K562 (cell line): ENCODE results near the gene ATAD3C. TPM values are rescaled to one million over a fixed set of nuclear protein-coding genes. Genes with fewer than 3 reads are reported as not detected.
A peak's percentile ranks its signal among the peaks of the same experiment; 100 is the strongest.

Source experiments
- ADNP ChIP-seq: fragments of 200-800 bp; sonication (Bioruptor generic); IDR thresholded peaks from 2 replicates; pipeline ENCODE4 v1.6.1; 2016; ENCODE audit warnings: missing genetic modification characterization, missing compliant biosample characterization
- EHMT2 ChIP-seq: fragments of 450-650 bp; IDR thresholded peaks from 2 replicates; pipeline ENCODE4 v1.6.1; 2018; ENCODE audit warnings: antibody characterized with exemption
- FOXM1 ChIP-seq, 2 experiments: fragments of 450-650 bp in 1 of 2; sonication (generic) in 1 of 2; formaldehyde crosslinking in 1 of 2; IDR thresholded peaks; 2 replicates each; pipeline versions ENCODE4 v1.6.1 to v1.9.0; 2017 to 2022; ENCODE audit warnings: low read depth in 2 of 2, mild to moderate bottlenecking in 2 of 2, missing genetic modification reagents in 1 of 2, moderate library complexity in 1 of 2
- HEY1 ChIP-seq: fragments of 250-450 bp; sonication (Bioruptor Pico); IDR thresholded peaks from 2 replicates; pipeline ENCODE4 v1.5.0; 2020; ENCODE audit warnings: mild to moderate bottlenecking, moderate library complexity, borderline replicate concordance
- HLTF ChIP-seq: fragments of 450-650 bp; IDR thresholded peaks from 2 replicates; pipeline ENCODE4 v1.6.1; 2016
- HNRNPUL1 ChIP-seq: fragments of 200-400 bp; formaldehyde crosslinking; IDR thresholded peaks from 2 replicates; pipeline ENCODE4 v1.6.1; 2017; ENCODE audit warnings: low read length
- JUN ChIP-seq, 2 experiments: sonication (generic) in 1 of 2; formaldehyde crosslinking in 1 of 2; IDR thresholded peaks; 2 replicates each; pipeline versions ENCODE4 v1.6.1 to v1.8.0; 2012 to 2022; ENCODE audit warnings: borderline replicate concordance in 2 of 2, mild to moderate bottlenecking in 2 of 2, improper control_type of control experiment in 1 of 2, low read depth in 1 of 2, low read length in 1 of 2, missing genetic modification reagents in 1 of 2
- KDM2B ChIP-seq: fragments of 250-450 bp; sonication (Bioruptor Pico); IDR thresholded peaks from 2 replicates; pipeline ENCODE4 v1.8.0; 2021; ENCODE audit warnings: mild to moderate bottlenecking, moderate library complexity
- MTA3 ChIP-seq: fragments of 450-650 bp; formaldehyde crosslinking; IDR thresholded peaks from 2 replicates; pipeline ENCODE4 v1.6.1; 2017; ENCODE audit warnings: mild to moderate bottlenecking, borderline replicate concordance
- NR1H2 ChIP-seq: sonication (generic); formaldehyde crosslinking; IDR thresholded peaks from 2 replicates; pipeline ENCODE4 v1.4.0; 2020; ENCODE audit warnings: mild to moderate bottlenecking, missing genetic modification reagents
- NR2F6 ChIP-seq: fragments of 450-650 bp; formaldehyde crosslinking; IDR thresholded peaks from 2 replicates; pipeline ENCODE4 v1.4.0; 2020; ENCODE audit warnings: mild to moderate bottlenecking
- PCBP1 ChIP-seq: fragments of 200-400 bp; formaldehyde crosslinking; IDR thresholded peaks from 2 replicates; pipeline ENCODE4 v1.6.1; 2018; ENCODE audit warnings: mild to moderate bottlenecking, low read depth, low read length; ENCODE audit not compliant: poor library complexity, severe bottlenecking
- SMARCB1 ChIP-seq: IDR thresholded peaks from 2 replicates; pipeline ENCODE4 v1.6.1; 2011; ENCODE audit warnings: improper control_type of control experiment, low read depth; ENCODE audit not compliant: insufficient read length
- SRSF7 ChIP-seq: fragments of 200-400 bp; formaldehyde crosslinking; optimal IDR thresholded peaks from 2 replicates; pipeline ENCODE3; 2017; ENCODE audit warnings: mild to moderate bottlenecking, low read depth, low read length
- STAT5A ChIP-seq: IDR thresholded peaks from 2 replicates; pipeline ENCODE4 v1.6.1; 2012; ENCODE audit warnings: low read length, inconsistent platforms, borderline replicate concordance
- ZBTB17 ChIP-seq: fragments of 450-650 bp; formaldehyde crosslinking; IDR thresholded peaks from 2 replicates; pipeline ENCODE4 v1.4.0; 2020; ENCODE audit warnings: mild to moderate bottlenecking
- ZNF316 ChIP-seq: fragments of 450-650 bp; IDR thresholded peaks from 2 replicates; pipeline ENCODE4 v1.6.1; 2016
- ZNF324 ChIP-seq: fragments of 250-450 bp; sonication (Bioruptor Pico); IDR thresholded peaks from 2 replicates; pipeline ENCODE4 v1.4.0; 2020; ENCODE audit warnings: mild to moderate bottlenecking
- polyA plus RNA-seq, 8 experiments: library from polyadenylated mRNA; depleted of rRNA in 4 of 8; stranded (reverse) in 5 of 8; unstranded in 3 of 8; fragments of >200 nt; fragmentation: Nextera tagmentation in 2 of 8; fragmentation: Illumina TruSeq in 1 of 8; extraction: Ambion mirVana in 2 of 8; extraction: Trizol in 1 of 8; gene quantifications; 2 replicates each; pipeline versions ENCODE4 v1.2.1 to v1.2.3, GENCODE V29; 2011 to 2014; ENCODE audit warnings: inconsistent platforms in 1 of 8, missing spikeins in 1 of 8
- total RNA-seq, 7 experiments: library from RNA; depleted of rRNA in 6 of 7; stranded (reverse); fragments of >200 nt in 6 of 7; fragmentation: Illumina TruSeq in 2 of 7; extraction: Trizol in 2 of 7; gene quantifications; 2 replicates each; pipeline versions ENCODE4 v1.2.1 to v1.2.3, GENCODE V29; 2011 to 2021; ENCODE audit warnings: low replicate concordance in 1 of 7
- TF ChIP-seq, protein P1 (sequence below), 3 experiments: IDR thresholded peaks in 2 of 3; conservative IDR thresholded peaks in 1 of 3; 2 replicates each; pipeline ENCODE4 v1.5.1; 2011 to 2012; ENCODE audit warnings: low read length in 3 of 3, mild to moderate bottlenecking in 3 of 3, control low read depth in 2 of 3, improper control_type of control experiment in 1 of 3, inconsistent platforms in 1 of 3, low read depth in 1 of 3, mixed read lengths in 1 of 3, moderate library complexity in 1 of 3; ENCODE audit not compliant: insufficient read depth in 2 of 3
- TF ChIP-seq, protein P2 (sequence below): sonication (generic); formaldehyde crosslinking; IDR thresholded peaks from 2 replicates; pipeline ENCODE4 v1.8.1; 2022; ENCODE audit warnings: missing genetic modification reagents
- TF ChIP-seq, protein P3 (sequence below): fragments of 450-650 bp; IDR thresholded peaks from 2 replicates; pipeline ENCODE4 v1.6.1; 2018; ENCODE audit warnings: mild to moderate bottlenecking, low read depth; ENCODE audit not compliant: partially characterized antibody
- TF ChIP-seq, protein P4 (sequence below): fragments of 200-800 bp; sonication (Bioruptor generic); IDR thresholded peaks from 2 replicates; pipeline ENCODE4 v1.6.1; 2017; ENCODE audit warnings: missing genetic modification characterization, missing compliant biosample characterization

ATAD3C gene
- total and polyA plus RNA-seq, 9 of the 15 experiments (the other 6 are each of a cell fraction or from before 2014, with no cell fraction given) = 0.03 to 0.18 TPM; not detected in 7

DNA sequence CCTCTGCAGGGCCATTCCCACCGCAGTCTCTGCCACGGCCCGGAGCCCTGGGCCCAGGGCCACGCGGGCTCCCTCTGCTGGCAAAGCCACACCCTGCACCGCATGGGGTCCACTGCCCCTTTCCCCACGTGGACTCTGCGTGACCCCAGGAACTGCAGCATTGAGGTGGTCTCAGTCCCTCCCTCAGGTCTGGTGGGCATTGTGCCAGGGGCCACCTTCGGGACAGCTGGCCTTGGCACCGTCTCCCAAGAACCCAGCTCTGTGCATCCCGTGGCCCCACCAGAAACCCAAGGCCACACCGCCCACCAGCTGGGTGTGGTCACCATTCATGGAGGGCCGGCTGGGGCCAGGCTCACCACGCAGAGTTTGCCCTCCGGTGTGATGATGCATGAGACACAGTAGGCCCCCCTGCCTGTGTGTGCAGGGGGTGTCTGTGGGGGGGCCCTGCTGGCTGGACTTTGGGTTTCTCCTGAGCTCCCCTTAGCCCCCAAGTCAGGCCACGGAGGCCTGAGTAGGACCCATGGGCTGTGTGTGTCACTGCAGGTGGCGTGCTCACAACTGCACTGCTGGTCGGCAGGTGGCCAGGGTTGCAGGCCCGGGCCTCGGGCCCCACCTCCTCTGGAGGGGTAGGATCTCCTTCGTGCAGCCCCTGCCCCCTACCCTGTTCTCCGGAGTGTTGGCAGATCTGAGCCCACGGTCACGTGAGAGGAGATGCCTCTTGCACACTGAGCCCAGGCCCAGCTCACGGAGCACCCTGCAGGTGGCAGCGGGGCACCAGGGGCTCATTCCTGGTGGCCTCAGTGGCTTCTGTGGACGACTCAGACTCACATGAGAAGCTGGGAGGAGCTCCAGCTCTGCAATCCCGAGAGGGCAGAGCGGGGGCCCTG is 8.2 kb upstream of the ATAD3C start (continued):
- TF ChIP-seq STAT5A (no peak), NR2F6 (CRISPR knock-in tag) (no peak), FOXM1 (IDR thresholded peaks at IDR 0.05; ENCODE audit: low read depth) (no peak), FOXM1 (CRISPR knock-in tag; IDR thresholded peaks at IDR 0.05; ENCODE audit: low read depth) (0 out of 2 replicates have a peak, but pooled peaks have one; percentile 60), EHMT2 (no peak), ZBTB17 (no peak), KDM2B (no peak), SRSF7 (no peak), SMARCB1 (no peak), ZNF324 (CRISPR knock-in tag) (no peak), JUN (IDR thresholded peaks at IDR 0.05; ENCODE audit: borderline replicate concordance, low read depth, low read length) (peak; percentile 45; the same call in 1 of the 2 replicates), JUN (CRISPR knock-in tag; IDR thresholded peaks at IDR 0.05; ENCODE audit: borderline replicate concordance) (no peak), HEY1 (CRISPR knock-in tag) (no peak), NR1H2 (CRISPR knock-in tag) (no peak), MTA3 (peak; percentile 80; the same call in 1 of the 2 replicates), HNRNPUL1 (no peak), PCBP1 (no peak), ZNF316 (no peak), ADNP (no peak), HLTF (peak; percentile 75; the same call in 1 of the 2 replicates)
- TF ChIP-seq, protein P1, sequence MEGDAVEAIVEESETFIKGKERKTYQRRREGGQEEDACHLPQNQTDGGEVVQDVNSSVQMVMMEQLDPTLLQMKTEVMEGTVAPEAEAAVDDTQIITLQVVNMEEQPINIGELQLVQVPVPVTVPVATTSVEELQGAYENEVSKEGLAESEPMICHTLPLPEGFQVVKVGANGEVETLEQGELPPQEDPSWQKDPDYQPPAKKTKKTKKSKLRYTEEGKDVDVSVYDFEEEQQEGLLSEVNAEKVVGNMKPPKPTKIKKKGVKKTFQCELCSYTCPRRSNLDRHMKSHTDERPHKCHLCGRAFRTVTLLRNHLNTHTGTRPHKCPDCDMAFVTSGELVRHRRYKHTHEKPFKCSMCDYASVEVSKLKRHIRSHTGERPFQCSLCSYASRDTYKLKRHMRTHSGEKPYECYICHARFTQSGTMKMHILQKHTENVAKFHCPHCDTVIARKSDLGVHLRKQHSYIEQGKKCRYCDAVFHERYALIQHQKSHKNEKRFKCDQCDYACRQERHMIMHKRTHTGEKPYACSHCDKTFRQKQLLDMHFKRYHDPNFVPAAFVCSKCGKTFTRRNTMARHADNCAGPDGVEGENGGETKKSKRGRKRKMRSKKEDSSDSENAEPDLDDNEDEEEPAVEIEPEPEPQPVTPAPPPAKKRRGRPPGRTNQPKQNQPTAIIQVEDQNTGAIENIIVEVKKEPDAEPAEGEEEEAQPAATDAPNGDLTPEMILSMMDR (IDR thresholded peaks at IDR 0.05 in 2 of 3, conservative IDR thresholded peaks at IDR 0.05 in 1 of 3; ENCODE audit: insufficient read depth in 2 of 3, low read depth in 1 of 3, low read length in 3 of 3) = peak; percentile 93 to 99 (median 96)
- TF ChIP-seq, protein P2, sequence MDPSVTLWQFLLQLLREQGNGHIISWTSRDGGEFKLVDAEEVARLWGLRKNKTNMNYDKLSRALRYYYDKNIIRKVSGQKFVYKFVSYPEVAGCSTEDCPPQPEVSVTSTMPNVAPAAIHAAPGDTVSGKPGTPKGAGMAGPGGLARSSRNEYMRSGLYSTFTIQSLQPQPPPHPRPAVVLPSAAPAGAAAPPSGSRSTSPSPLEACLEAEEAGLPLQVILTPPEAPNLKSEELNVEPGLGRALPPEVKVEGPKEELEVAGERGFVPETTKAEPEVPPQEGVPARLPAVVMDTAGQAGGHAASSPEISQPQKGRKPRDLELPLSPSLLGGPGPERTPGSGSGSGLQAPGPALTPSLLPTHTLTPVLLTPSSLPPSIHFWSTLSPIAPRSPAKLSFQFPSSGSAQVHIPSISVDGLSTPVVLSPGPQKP = no peak
- TF ChIP-seq, protein P3, sequence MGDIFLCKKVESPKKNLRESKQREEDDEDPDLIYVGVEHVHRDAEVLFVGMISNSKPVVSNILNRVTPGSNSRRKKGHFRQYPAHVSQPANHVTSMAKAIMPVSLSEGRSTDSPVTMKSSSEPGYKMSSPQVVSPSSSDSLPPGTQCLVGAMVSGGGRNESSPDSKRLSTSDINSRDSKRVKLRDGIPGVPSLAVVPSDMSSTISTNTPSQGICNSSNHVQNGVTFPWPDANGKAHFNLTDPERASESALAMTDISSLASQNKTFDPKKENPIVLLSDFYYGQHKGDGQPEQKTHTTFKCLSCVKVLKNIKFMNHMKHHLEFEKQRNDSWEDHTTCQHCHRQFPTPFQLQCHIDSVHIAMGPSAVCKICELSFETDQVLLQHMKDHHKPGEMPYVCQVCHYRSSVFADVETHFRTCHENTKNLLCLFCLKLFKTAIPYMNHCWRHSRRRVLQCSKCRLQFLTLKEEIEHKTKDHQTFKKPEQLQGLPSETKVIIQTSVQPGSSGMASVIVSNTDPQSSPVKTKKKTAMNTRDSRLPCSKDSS = no peak
- TF ChIP-seq, protein P4, sequence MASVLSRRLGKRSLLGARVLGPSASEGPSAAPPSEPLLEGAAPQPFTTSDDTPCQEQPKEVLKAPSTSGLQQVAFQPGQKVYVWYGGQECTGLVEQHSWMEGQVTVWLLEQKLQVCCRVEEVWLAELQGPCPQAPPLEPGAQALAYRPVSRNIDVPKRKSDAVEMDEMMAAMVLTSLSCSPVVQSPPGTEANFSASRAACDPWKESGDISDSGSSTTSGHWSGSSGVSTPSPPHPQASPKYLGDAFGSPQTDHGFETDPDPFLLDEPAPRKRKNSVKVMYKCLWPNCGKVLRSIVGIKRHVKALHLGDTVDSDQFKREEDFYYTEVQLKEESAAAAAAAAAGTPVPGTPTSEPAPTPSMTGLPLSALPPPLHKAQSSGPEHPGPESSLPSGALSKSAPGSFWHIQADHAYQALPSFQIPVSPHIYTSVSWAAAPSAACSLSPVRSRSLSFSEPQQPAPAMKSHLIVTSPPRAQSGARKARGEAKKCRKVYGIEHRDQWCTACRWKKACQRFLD (CRISPR knock-in tag) = no peak
